ENCODE measurements around the gene EXOSC7.
"Not testable (repeated sequence)": the region's sequence is repeated elsewhere in the genome, so short reads cannot be mapped to it uniquely, and the experiment has no call there.

The EXOSC7 gene

GRCh38 chr3:45053805-45054195, 77.8 kb downstream of the EXOSC7 start:
- DNase-seq (ENCODE audit: low read depth in 2 of 3, low spot score in 1 of 3): not testable (repeated sequence)

- no peak for DNase-seq (ENCODE audit: low read depth in 2 of 3, low spot score in 1 of 3)
Measured at GRCh38 chr3:45054196-45054857, 78.3 kb downstream of the EXOSC7 start.

GRCh38 chr3:45055032-45055410, 79.0 kb downstream of the EXOSC7 start:
- no peak for DNase-seq (ENCODE audit: low read depth in 2 of 3, low spot score in 1 of 3)

GRCh38 chr3:45055411-45056143, 79.5 kb downstream of the EXOSC7 start:
- no peak for DNase-seq (ENCODE audit: low read depth in 2 of 3, low spot score in 1 of 3)

GRCh38 chr3:45056608-45057301, 80.7 kb downstream of the EXOSC7 start:
- no peak for DNase-seq (ENCODE audit: low read depth in 2 of 3, low spot score in 1 of 3)

GRCh38 chr3:45057557-45057956, 81.5 kb downstream of the EXOSC7 start:
- DNase-seq (ENCODE audit: low read depth in 2 of 3, low spot score in 1 of 3): no peak

GRCh38 chr3:45059132-45059531, 83.1 kb downstream of the EXOSC7 start:
- no peak for DNase-seq (ENCODE audit: low read depth in 2 of 3, low spot score in 1 of 3)

- no peak for DNase-seq (ENCODE audit: low read depth in 2 of 3, low spot score in 1 of 3)
Measured at GRCh38 chr3:45060165-45060892, 84.3 kb downstream of the EXOSC7 start.
